Fibroblast of villous mesenchyme (primary cell): Measurements from ENCODE around the gene MYO3A. TPM values are rescaled to one million over a fixed set of nuclear protein-coding genes. Genes with fewer than 3 reads are reported as not detected.

ENCODE experiments used
- DNase-seq: peaks from one replicate; pipeline ENCODE4 v3.0.0-alpha.2; 2010; ENCODE audit warnings: low read depth
- H3K4me3 ChIP-seq: 2 replicates; pipeline ENCODE4 v1.5.1; 2011; ENCODE audit warnings: low read depth, mild to moderate bottlenecking, low read length
- total RNA-seq: library from RNA; depleted of rRNA; stranded (reverse); fragments of >200 nt; gene quantifications from 2 replicates; pipeline ENCODE4 v1.2.3, GENCODE V29; 2012
- TF ChIP-seq, protein P1 (sequence below): IDR thresholded peaks from 2 replicates; pipeline ENCODE4 v1.5.1; 2012; ENCODE audit warnings: low read depth, mild to moderate bottlenecking, low read length; ENCODE audit not compliant: insufficient read depth

MYO3A gene
- total RNA-seq, 1 donor: not detected

GRCh38 chr10:25899304-25899703 is 34.7 kb upstream of the MYO3A start:
- no peak for DNase-seq
- TF ChIP-seq, protein P1, sequence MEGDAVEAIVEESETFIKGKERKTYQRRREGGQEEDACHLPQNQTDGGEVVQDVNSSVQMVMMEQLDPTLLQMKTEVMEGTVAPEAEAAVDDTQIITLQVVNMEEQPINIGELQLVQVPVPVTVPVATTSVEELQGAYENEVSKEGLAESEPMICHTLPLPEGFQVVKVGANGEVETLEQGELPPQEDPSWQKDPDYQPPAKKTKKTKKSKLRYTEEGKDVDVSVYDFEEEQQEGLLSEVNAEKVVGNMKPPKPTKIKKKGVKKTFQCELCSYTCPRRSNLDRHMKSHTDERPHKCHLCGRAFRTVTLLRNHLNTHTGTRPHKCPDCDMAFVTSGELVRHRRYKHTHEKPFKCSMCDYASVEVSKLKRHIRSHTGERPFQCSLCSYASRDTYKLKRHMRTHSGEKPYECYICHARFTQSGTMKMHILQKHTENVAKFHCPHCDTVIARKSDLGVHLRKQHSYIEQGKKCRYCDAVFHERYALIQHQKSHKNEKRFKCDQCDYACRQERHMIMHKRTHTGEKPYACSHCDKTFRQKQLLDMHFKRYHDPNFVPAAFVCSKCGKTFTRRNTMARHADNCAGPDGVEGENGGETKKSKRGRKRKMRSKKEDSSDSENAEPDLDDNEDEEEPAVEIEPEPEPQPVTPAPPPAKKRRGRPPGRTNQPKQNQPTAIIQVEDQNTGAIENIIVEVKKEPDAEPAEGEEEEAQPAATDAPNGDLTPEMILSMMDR: no peak
- H3K4me3 ChIP-seq: no peak overlapping the region

GRCh38 chr10:25901199-25901598 is 32.8 kb upstream of the MYO3A start:
- H3K4me3 ChIP-seq: no peak overlapping the region
- no peak for DNase-seq
- TF ChIP-seq, protein P1: no peak

DNA sequence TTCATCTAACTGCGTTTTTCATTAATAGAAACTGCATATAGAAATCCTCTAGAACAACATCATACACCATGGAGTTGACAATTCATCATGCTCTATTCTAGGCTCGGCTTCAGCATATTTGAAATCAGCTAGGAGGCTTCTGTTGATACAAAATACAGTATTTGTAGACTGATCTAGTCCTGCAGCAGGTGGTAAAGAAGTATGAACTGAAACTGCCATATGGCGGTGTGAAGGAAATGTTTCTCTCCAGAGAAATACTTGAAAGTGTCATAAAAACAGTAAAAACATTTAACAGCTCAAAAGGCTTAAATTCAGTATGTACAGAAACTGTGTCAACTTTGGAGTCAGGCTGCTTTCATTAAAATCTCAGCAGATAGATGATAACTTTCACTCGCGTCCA is 32.0 kb upstream of the MYO3A start:
- H3K4me3 ChIP-seq: no peak overlapping the region
- no peak for DNase-seq
- TF ChIP-seq, protein P1: no peak

DNA sequence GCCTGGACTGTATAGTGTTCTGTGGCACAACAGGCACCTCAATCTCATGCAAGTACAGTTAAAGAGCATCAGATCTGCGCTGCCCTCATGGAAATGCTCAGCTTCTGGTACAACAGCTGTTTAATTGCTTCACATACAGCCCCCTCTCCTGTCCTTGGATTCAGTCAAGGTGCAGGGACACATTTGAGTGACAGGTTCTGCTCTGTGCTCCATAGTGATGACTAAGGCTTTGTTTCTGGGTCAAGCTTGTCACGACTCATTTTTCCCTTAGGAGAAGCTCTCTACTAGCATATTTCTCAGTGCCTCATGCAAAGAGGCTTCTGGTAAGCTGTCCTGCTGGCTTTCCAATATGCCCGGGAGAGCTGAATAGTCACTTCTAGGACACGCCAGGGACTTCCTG is 26.8 kb upstream of the MYO3A start:
- DNase-seq: no peak
- no peak overlapping the region for H3K4me3 ChIP-seq
- TF ChIP-seq, protein P1: no peak

- TF ChIP-seq, protein P1: no peak
- no peak for DNase-seq
- no peak overlapping the region for H3K4me3 ChIP-seq
Observed at GRCh38 chr10:25912866-25913265, 21.2 kb upstream of the MYO3A start.

GRCh38 chr10:25914776-25915175 is 19.3 kb upstream of the MYO3A start:
- no peak overlapping the region for H3K4me3 ChIP-seq
- no peak for DNase-seq
- TF ChIP-seq, protein P1: no peak

GRCh38 chr10:25934621-25935139 is 651 bp downstream of the MYO3A start:
- DNase-seq: no peak
- TF ChIP-seq, protein P1: no peak
- H3K4me3 ChIP-seq: no peak overlapping the region
